Neural progenitor cell (in vitro differentiated cells): ENCODE data around the gene PAPSS2. TPM values are rescaled to one million over a fixed set of nuclear protein-coding genes. Genes with fewer than 3 reads are reported as not detected.

Experiments used
- DNase-seq: peaks from one replicate; pipeline ENCODE4 v3.0.0-alpha.2; 2016; ENCODE audit warnings: low spot score
- H2AFZ ChIP-seq: fragments of 200-600 bp; sonication (generic); replicated peaks from 2 replicates; pipeline ENCODE4 v1.6.1; 2016; ENCODE audit warnings: antibody characterized with exemption
- H3F3A ChIP-seq: fragments of 200-600 bp; sonication (generic); 2 replicates; pipeline ENCODE4 v1.6.1; 2016; ENCODE audit warnings: antibody characterized with exemption, low read depth
- H3K27ac ChIP-seq: fragments of 200-600 bp; sonication (generic); 2 replicates; pipeline ENCODE4 v1.5.1; 2016; ENCODE audit warnings: mild to moderate bottlenecking
- H3K27me3 ChIP-seq: fragments of 200-600 bp; sonication (generic); 2 replicates; pipeline ENCODE4 v1.6.1; 2016; ENCODE audit warnings: mild to moderate bottlenecking, moderate library complexity
- H3K36me3 ChIP-seq: fragments of 200-600 bp; sonication (generic); 2 replicates; pipeline ENCODE4 v1.5.1; 2016
- H3K4me1 ChIP-seq: fragments of 200-600 bp; sonication (generic); 2 replicates; pipeline ENCODE4 v1.6.1; 2016; ENCODE audit warnings: mixed run types
- H3K4me2 ChIP-seq: fragments of 200-600 bp; sonication (generic); 2 replicates; pipeline ENCODE4 v1.6.1; 2016
- H3K4me3 ChIP-seq: fragments of 200-600 bp; sonication (generic); 2 replicates; pipeline ENCODE4 v1.5.1; 2016
- H3K79me2 ChIP-seq: fragments of 200-600 bp; sonication (generic); 2 replicates; pipeline ENCODE4 v1.6.1; 2016; ENCODE audit warnings: low read depth
- H3K9ac ChIP-seq: fragments of 200-600 bp; sonication (generic); 2 replicates; pipeline ENCODE4 v1.6.1; 2016
- H3K9me3 ChIP-seq: fragments of 200-600 bp; sonication (generic); 2 replicates; pipeline ENCODE4 v1.5.1; 2016; ENCODE audit warnings: low read depth
- H4K20me1 ChIP-seq: fragments of 200-600 bp; sonication (generic); 2 replicates; pipeline ENCODE4 v1.6.1; 2016; ENCODE audit warnings: low read depth
- H3K27ac Mint-ChIP-seq: 3 replicates; pipeline ENCODE4 v1.8.0; 2021; ENCODE audit warnings: mixed read lengths
- H3K27me3 Mint-ChIP-seq: 2 replicates; pipeline ENCODE4 v1.8.0; 2022; ENCODE audit warnings: low read depth, mild to moderate bottlenecking, inconsistent platforms, moderate library complexity, mixed read lengths; ENCODE audit not compliant: insufficient read depth
- H3K36me3 Mint-ChIP-seq: 3 replicates; pipeline ENCODE4 v1.8.0; 2021; ENCODE audit warnings: mixed read lengths
- H3K4me1 Mint-ChIP-seq: 3 replicates; pipeline ENCODE4 v1.8.0; 2021; ENCODE audit warnings: mixed read lengths
- H3K4me3 Mint-ChIP-seq: 3 replicates; pipeline ENCODE4 v1.8.0; 2021; ENCODE audit warnings: mild to moderate bottlenecking, moderate library complexity, mixed read lengths
- H3K9me3 Mint-ChIP-seq: 3 replicates; pipeline ENCODE4 v1.8.0; 2020; ENCODE audit warnings: mixed read lengths
- EZH2 ChIP-seq: fragments of 200-600 bp; sonication (generic); IDR thresholded peaks from 2 replicates; pipeline ENCODE4 v1.6.1; 2017; ENCODE audit warnings: antibody characterized with exemption, mild to moderate bottlenecking, moderate library complexity
- EZH2phosphoT487 ChIP-seq: fragments of 200-600 bp; sonication (generic); IDR thresholded peaks from 2 replicates; pipeline ENCODE4 v1.6.1; 2017; ENCODE audit warnings: antibody characterized with exemption
- total RNA-seq: library from RNA; depleted of rRNA; stranded (reverse); fragments of >200 nt; gene quantifications from 2 replicates; pipeline ENCODE4 v1.2.3, GENCODE V29; 2015; ENCODE audit warnings: low replicate concordance
- TF ChIP-seq, protein P1 (sequence below): fragments of 200-600 bp; sonication (generic); IDR thresholded peaks from 2 replicates; pipeline ENCODE4 v1.5.1; 2017; ENCODE audit warnings: antibody characterized with exemption, mild to moderate bottlenecking

Gene PAPSS2
- total RNA-seq, 1 donor from 2014 or later: 6.0 TPM

DNA sequence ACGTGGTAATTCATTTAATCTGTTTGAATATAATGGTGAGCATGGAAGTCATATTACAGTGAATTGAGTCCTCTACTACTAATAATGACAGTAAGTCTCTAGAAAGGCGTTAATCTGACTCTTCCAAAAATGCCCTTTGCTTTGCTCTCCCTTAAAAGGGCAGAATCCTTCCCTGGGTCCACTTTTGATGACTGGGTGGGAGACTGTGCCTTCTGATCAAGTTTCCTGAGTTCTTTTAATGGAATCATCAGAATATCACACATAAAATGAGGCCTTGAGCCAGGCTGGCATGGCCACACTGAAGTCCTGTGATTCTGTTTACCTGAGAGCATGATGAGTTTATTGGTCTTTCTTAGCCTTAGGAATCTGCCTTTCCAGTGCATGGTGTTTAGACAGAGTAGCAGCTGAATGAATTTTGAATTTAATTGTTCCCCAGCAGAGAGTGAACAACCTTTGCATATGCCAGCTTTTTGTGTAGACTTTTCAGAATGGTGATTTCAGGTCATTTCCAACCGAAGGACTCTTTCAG is 33.3 kb downstream of the PAPSS2 start:
- H3K9ac ChIP-seq: no peak overlapping the region
- no peak overlapping the region for H3K4me2 ChIP-seq
- no peaks in the 10 kb centered on the region for H3K27me3 ChIP-seq
- no peaks in the 10 kb centered on the region for H3K9me3 ChIP-seq
- no peaks in the 10 kb centered on the region for H3F3A ChIP-seq
- no peak overlapping the region for H2AFZ ChIP-seq
- H3K4me3 ChIP-seq: no peak overlapping the region
- no peak for DNase-seq
- H3K4me1 ChIP-seq: no peaks in the 10 kb centered on the region
- H4K20me1 ChIP-seq: no peaks in the 10 kb centered on the region
- Mint-ChIP-seq H3K36me3 (no peaks in the 10 kb centered on the region), H3K4me1 (no peaks in the 10 kb centered on the region), H3K4me3 (no peak overlapping the region), H3K27ac (no peak overlapping the region), H3K27me3 (peaks cover 2% of the 10 kb centered on the region), H3K9me3 (no peaks in the 10 kb centered on the region)
- no peak overlapping the region for H3K27ac ChIP-seq
- no peaks in the 10 kb centered on the region for H3K79me2 ChIP-seq
- no peaks in the 10 kb centered on the region for H3K36me3 ChIP-seq
- TF ChIP-seq EZH2phosphoT487: no peak
- no peak for TF ChIP-seq EZH2
- TF ChIP-seq, protein P1, sequence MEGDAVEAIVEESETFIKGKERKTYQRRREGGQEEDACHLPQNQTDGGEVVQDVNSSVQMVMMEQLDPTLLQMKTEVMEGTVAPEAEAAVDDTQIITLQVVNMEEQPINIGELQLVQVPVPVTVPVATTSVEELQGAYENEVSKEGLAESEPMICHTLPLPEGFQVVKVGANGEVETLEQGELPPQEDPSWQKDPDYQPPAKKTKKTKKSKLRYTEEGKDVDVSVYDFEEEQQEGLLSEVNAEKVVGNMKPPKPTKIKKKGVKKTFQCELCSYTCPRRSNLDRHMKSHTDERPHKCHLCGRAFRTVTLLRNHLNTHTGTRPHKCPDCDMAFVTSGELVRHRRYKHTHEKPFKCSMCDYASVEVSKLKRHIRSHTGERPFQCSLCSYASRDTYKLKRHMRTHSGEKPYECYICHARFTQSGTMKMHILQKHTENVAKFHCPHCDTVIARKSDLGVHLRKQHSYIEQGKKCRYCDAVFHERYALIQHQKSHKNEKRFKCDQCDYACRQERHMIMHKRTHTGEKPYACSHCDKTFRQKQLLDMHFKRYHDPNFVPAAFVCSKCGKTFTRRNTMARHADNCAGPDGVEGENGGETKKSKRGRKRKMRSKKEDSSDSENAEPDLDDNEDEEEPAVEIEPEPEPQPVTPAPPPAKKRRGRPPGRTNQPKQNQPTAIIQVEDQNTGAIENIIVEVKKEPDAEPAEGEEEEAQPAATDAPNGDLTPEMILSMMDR: no peak

GRCh38 chr10:87694011-87694794 is 34.5 kb downstream of the PAPSS2 start:
- H2AFZ ChIP-seq: no peak overlapping the region
- Mint-ChIP-seq H3K9me3 (no peaks in the 10 kb centered on the region), H3K4me1 (no peaks in the 10 kb centered on the region), H3K36me3 (no peaks in the 10 kb centered on the region), H3K4me3 (no peak overlapping the region), H3K27ac (no peak overlapping the region), H3K27me3 (no peaks in the 10 kb centered on the region)
- no peak overlapping the region for H3K4me3 ChIP-seq
- no peaks in the 10 kb centered on the region for H3K79me2 ChIP-seq
- no peaks in the 10 kb centered on the region for H4K20me1 ChIP-seq
- H3K36me3 ChIP-seq: no peaks in the 10 kb centered on the region
- no peak overlapping the region for H3K9ac ChIP-seq
- no peak for TF ChIP-seq EZH2
- TF ChIP-seq, protein P1: no peak
- no peak for TF ChIP-seq EZH2phosphoT487
- H3F3A ChIP-seq: no peaks in the 10 kb centered on the region
- no peak for DNase-seq
- H3K4me1 ChIP-seq: no peaks in the 10 kb centered on the region
- no peaks in the 10 kb centered on the region for H3K9me3 ChIP-seq
- H3K27ac ChIP-seq: no peak overlapping the region
- no peaks in the 10 kb centered on the region for H3K27me3 ChIP-seq
- H3K4me2 ChIP-seq: no peak overlapping the region

DNA sequence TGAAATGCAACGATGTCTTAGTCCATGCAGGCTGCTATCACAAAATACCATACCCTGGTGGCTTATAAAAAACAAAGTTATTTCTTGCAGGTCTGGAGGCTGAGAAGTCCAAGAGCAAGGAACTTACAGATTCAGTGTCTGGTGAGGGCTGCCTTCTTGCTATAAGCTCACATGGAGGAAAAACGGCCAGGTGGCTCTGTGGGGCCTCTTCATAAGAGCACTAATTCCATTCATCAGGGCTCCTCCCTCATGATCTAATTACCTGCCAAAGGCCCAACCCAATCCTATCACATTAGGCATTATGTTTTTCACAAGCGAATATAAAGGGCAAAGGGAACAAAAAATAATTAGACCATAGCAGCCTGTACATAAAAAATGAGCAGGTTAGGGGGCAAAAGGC is 35.4 kb downstream of the PAPSS2 start:
- Histone ChIP-seq H3K9me3 (no peaks in the 10 kb centered on the region), H3K36me3 (no peaks in the 10 kb centered on the region), H3K4me3 (no peak overlapping the region), H3K4me2 (no peak overlapping the region), H2AFZ (no peak overlapping the region), H4K20me1 (no peaks in the 10 kb centered on the region), H3K9ac (no peak overlapping the region), H3F3A (no peaks in the 10 kb centered on the region), H3K4me1 (no peaks in the 10 kb centered on the region), H3K79me2 (no peaks in the 10 kb centered on the region), H3K27me3 (no peaks in the 10 kb centered on the region), H3K27ac (no peak overlapping the region)
- no peaks in the 10 kb centered on the region for H3K27me3 Mint-ChIP-seq
- H3K27ac Mint-ChIP-seq: no peak overlapping the region
- no peaks in the 10 kb centered on the region for H3K36me3 Mint-ChIP-seq
- H3K4me3 Mint-ChIP-seq: no peak overlapping the region
- no peak for DNase-seq
- H3K9me3 Mint-ChIP-seq: no peaks in the 10 kb centered on the region
- no peaks in the 10 kb centered on the region for H3K4me1 Mint-ChIP-seq
- TF ChIP-seq EZH2 (no peak), EZH2phosphoT487 (no peak)
- TF ChIP-seq, protein P1: no peak
